ENCODE measurements around the gene ISM2. TPM values are rescaled to one million over a fixed set of nuclear protein-coding genes. Genes with fewer than 3 reads are reported as not detected.
"Not testable (repeated sequence)": the region's sequence is repeated elsewhere in the genome, so short reads cannot be mapped to it uniquely, and the experiment has no call there.

The ISM2 gene
- total RNA-seq: not detected

DNA sequence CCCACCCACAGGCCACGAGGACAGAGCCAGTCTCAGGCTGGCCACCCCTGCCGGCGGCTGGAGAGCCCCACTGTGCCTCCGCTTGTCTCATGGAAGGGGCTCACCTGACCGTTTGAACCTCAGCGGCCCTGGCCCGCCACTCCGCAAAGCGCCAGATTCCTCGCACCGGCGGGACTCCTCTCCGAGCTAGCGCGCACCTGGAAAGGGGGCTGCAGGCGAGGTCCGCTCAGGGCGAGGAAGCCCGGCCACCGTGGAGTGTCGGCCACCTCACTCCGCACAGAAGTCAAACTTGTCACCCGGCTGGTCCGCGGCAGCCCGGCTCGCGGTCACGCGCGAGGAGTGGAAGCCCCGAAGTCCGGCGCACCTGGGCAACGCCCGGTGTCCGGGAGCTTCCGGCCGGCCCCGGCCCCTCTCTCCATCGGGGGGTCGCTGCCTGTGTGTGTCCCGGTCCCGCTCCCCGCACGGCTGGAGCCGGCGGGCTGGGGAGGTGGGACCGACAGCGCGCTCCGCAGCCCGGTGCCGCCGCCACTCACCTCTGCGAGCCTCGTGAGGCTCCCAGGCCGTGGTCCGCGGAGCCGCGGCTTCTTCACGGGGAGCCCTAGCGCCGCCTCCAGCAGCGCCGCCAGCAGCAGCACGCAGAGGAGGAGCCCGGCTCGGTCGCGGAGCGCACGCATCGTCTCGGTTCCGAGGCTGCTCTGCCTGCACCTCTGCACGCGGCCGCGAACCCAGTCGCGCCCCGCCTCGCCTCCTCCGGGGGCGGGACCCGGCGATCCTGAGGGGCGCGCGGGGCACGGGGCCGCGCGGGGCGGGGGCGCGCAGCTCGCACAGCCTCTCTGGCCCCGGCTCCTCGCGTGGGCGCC, at the start of gene ISM2:
Gene ISM2 (minus strand): TSS at position 697 of the 860 bp plus-strand sequence. CDS start 23 bp downstream, at position 674.
- Histone ChIP-seq H3K27ac (ENCODE audit: low read depth, low read length) (no peak within 1 kb of the TSS), H3K9me3 (ENCODE audit: control insufficient read depth in 3 of 3, low read length in 3 of 3) (no peaks in the 10 kb centered on the region), H3K36me3 (ENCODE audit: control insufficient read depth in 3 of 3, insufficient read depth in 3 of 3, low read length in 3 of 3) (no peaks in the 10 kb centered on the region), H3K27me3 (ENCODE audit: control insufficient read depth in 3 of 3, insufficient read depth in 3 of 3, low read length in 3 of 3) (peaks cover 18 to 29% (median 26%) of the 10 kb centered on the region in 3 donors), H3K4me3 (ENCODE audit: low read length in 3 of 3) (peak within 1 kb of the TSS; percentile 30 to 60 (median 49)), H3K4me1 (ENCODE audit: control insufficient read depth in 3 of 3, insufficient read depth in 3 of 3, low read length in 3 of 3) (peaks cover 0 to 8% (median 6%) of the 10 kb centered on the region in 3 donors), H3K9ac (ENCODE audit: low read depth in 1 of 3, low read length in 3 of 3) (no peak within 1 kb of the TSS)

- Histone ChIP-seq H3K4me1 (ENCODE audit: control insufficient read depth in 3 of 3, insufficient read depth in 3 of 3, low read length in 3 of 3) (peaks cover 0 to 8% (median 3%) of the 10 kb centered on the region in 3 donors), H3K4me3 (ENCODE audit: low read length in 3 of 3) (no peak overlapping the region), H3K27me3 (ENCODE audit: control insufficient read depth in 3 of 3, insufficient read depth in 3 of 3, low read length in 3 of 3) (no peaks in the 10 kb centered on the region), H3K36me3 (ENCODE audit: control insufficient read depth in 3 of 3, insufficient read depth in 3 of 3, low read length in 3 of 3) (peaks cover 3 to 15% (median 12%) of the 10 kb centered on the region in 3 donors), H3K9ac (ENCODE audit: low read depth in 1 of 3, low read length in 3 of 3) (no peak overlapping the region), H3K27ac (ENCODE audit: low read depth, low read length) (no peak overlapping the region), H3K9me3 (ENCODE audit: control insufficient read depth in 3 of 3, low read length in 3 of 3) (no peaks in the 10 kb centered on the region)
These were observed 49.0 kb upstream of the ISM2 start for GRCh38 chr14:77547512-77548180.

DNA sequence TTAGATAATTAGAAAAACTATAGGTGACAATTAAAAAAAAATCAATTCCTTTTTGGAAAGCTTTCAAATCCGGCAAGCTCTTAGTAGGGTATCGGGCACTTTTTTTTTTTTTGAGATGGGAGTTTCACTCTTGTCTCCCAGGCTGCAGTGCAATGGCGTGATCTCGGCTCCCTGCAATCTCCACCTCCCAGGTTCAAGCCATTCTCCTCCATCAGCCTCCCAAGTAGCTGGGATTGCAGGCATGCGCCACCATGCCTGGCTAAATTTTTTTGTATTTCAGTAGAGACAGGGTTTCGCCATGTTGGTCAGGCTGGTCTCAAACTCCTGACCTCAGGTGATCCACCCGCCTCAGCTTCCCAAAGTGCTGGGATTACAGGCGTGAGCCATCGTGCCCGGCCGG, 46.6 kb upstream of the ISM2 start:
- not testable (repeated sequence) for H3K4me3 ChIP-seq (ENCODE audit: low read length in 3 of 3); H3K27me3 ChIP-seq (ENCODE audit: control insufficient read depth in 3 of 3, insufficient read depth in 3 of 3, low read length in 3 of 3); H3K9me3 ChIP-seq (ENCODE audit: control insufficient read depth in 3 of 3, low read length in 3 of 3); H3K27ac ChIP-seq (ENCODE audit: low read depth, low read length); H3K9ac ChIP-seq (ENCODE audit: low read depth in 1 of 3, low read length in 3 of 3); H3K36me3 ChIP-seq (ENCODE audit: control insufficient read depth in 3 of 3, insufficient read depth in 3 of 3, low read length in 3 of 3)
- peaks cover 0 to 11% (median 3%) of the 10 kb centered on the region in 3 donors for H3K4me1 ChIP-seq (ENCODE audit: control insufficient read depth in 3 of 3, insufficient read depth in 3 of 3, low read length in 3 of 3)

DNA sequence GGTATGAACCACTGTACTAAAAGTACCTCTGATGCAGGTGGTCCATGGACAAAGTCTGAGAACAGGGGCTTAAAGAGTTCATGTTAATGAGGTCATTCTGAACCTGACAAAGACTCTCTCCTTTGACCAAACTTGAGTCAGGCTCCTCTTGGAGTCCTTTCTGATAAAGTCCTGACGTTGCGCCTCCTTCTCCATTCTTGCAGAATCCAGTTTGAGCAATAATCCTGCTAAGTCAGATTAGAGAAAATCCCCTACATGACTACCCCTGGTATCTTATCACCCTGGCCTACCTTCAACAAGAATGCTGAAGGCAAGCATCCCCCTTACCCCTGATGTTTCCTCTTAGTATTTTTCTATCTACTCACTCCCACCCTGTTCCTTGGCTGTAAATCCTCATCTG, 46.0 kb upstream of the ISM2 start:
- H3K27me3 ChIP-seq (ENCODE audit: control insufficient read depth in 3 of 3, insufficient read depth in 3 of 3, low read length in 3 of 3): no peaks in the 10 kb centered on the region
- peaks cover 0 to 7% (median 7%) of the 10 kb centered on the region in 3 donors for H3K36me3 ChIP-seq (ENCODE audit: control insufficient read depth in 3 of 3, insufficient read depth in 3 of 3, low read length in 3 of 3)
- no peak overlapping the region for H3K4me3 ChIP-seq (ENCODE audit: low read length in 3 of 3)
- no peak overlapping the region for H3K27ac ChIP-seq (ENCODE audit: low read depth, low read length)
- no peaks in the 10 kb centered on the region for H3K9me3 ChIP-seq (ENCODE audit: control insufficient read depth in 3 of 3, low read length in 3 of 3)
- H3K9ac ChIP-seq (ENCODE audit: low read depth in 1 of 3, low read length in 3 of 3): no peak overlapping the region
- peaks cover 0 to 11% (median 3%) of the 10 kb centered on the region in 3 donors for H3K4me1 ChIP-seq (ENCODE audit: control insufficient read depth in 3 of 3, insufficient read depth in 3 of 3, low read length in 3 of 3)

DNA sequence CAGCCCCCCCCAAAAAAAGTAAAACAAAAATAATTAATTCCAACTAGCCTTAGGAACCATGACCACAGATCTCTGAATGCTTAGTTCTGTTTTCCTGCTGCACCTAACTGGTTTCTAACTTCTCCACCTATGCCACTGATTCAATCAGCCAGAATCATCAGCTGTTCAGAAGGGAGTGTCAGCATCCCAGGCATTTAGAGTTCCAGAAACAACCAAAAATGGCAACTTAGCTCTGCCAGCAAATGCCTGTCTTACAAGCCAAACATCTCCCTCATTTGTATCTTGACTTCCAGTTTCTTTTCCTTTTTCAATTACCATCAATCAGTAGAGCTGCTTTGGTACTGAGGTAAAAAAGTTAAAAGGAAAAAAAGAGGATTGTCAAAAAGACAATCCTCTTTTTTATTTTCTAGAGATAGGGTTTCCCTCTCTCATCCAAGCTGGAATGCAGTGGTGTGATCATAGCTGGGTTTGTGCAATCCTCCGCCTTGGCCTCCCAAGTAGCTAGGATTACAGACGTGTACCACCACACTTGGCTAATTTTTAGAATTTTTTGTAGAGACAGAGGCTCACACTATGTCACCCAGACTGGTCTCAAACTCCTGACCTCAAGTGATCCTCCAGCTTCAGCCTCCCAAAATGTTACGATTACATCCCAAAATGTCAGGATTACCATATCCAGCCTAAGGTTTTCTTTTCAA, 45.2 kb upstream of the ISM2 start:
- Histone ChIP-seq H3K36me3 (ENCODE audit: control insufficient read depth in 3 of 3, insufficient read depth in 3 of 3, low read length in 3 of 3) (peaks cover 0 to 7% (median 2%) of the 10 kb centered on the region in 3 donors), H3K27ac (ENCODE audit: low read depth, low read length) (peak overlapping the region; percentile 42), H3K9me3 (ENCODE audit: control insufficient read depth in 3 of 3, low read length in 3 of 3) (no peaks in the 10 kb centered on the region), H3K4me1 (ENCODE audit: control insufficient read depth in 3 of 3, insufficient read depth in 3 of 3, low read length in 3 of 3) (peaks cover 0 to 11% (median 3%) of the 10 kb centered on the region in 3 donors), H3K9ac (ENCODE audit: low read depth in 1 of 3, low read length in 3 of 3) (no peak overlapping the region), H3K27me3 (ENCODE audit: control insufficient read depth in 3 of 3, insufficient read depth in 3 of 3, low read length in 3 of 3) (no peaks in the 10 kb centered on the region), H3K4me3 (ENCODE audit: low read length in 3 of 3) (no peak overlapping the region)

DNA sequence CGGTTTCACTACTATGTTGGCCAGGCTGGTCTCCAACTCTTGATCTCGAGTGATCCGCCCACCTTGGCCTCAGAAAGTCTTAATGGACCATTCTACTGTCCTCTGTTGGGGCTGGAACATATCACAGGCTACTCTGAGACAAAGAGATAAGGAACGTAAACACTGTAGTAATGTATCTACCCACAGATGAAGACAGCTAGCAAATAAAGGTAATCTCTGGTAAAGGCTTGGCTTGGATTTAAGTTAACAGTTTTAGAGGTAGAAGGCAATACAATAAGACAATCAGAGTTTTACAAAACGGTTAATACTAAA, 44.6 kb upstream of the ISM2 start:
- Histone ChIP-seq H3K4me3 (ENCODE audit: low read length in 3 of 3) (no peak overlapping the region), H3K27me3 (ENCODE audit: control insufficient read depth in 3 of 3, insufficient read depth in 3 of 3, low read length in 3 of 3) (no peaks in the 10 kb centered on the region), H3K9me3 (ENCODE audit: control insufficient read depth in 3 of 3, low read length in 3 of 3) (no peaks in the 10 kb centered on the region), H3K4me1 (ENCODE audit: control insufficient read depth in 3 of 3, insufficient read depth in 3 of 3, low read length in 3 of 3) (peaks cover 0 to 11% (median 3%) of the 10 kb centered on the region in 3 donors), H3K36me3 (ENCODE audit: control insufficient read depth in 3 of 3, insufficient read depth in 3 of 3, low read length in 3 of 3) (peaks cover 0 to 7% (median 2%) of the 10 kb centered on the region in 3 donors), H3K9ac (ENCODE audit: low read depth in 1 of 3, low read length in 3 of 3) (no peak overlapping the region), H3K27ac (ENCODE audit: low read depth, low read length) (peak overlapping the region; percentile 42)

- Histone ChIP-seq H3K36me3 (ENCODE audit: control insufficient read depth in 3 of 3, insufficient read depth in 3 of 3, low read length in 3 of 3) (peaks cover 0 to 7% (median 2%) of the 10 kb centered on the region in 3 donors), H3K4me3 (ENCODE audit: low read length in 3 of 3) (no peak overlapping the region), H3K27ac (ENCODE audit: low read depth, low read length) (peak overlapping the region; percentile 42), H3K9me3 (ENCODE audit: control insufficient read depth in 3 of 3, low read length in 3 of 3) (no peaks in the 10 kb centered on the region), H3K9ac (ENCODE audit: low read depth in 1 of 3, low read length in 3 of 3) (no peak overlapping the region), H3K27me3 (ENCODE audit: control insufficient read depth in 3 of 3, insufficient read depth in 3 of 3, low read length in 3 of 3) (no peaks in the 10 kb centered on the region), H3K4me1 (ENCODE audit: control insufficient read depth in 3 of 3, insufficient read depth in 3 of 3, low read length in 3 of 3) (peaks cover 0 to 11% (median 3%) of the 10 kb centered on the region in 3 donors)
These were observed 44.0 kb upstream of the ISM2 start for GRCh38 chr14:77542421-77543239.

DNA sequence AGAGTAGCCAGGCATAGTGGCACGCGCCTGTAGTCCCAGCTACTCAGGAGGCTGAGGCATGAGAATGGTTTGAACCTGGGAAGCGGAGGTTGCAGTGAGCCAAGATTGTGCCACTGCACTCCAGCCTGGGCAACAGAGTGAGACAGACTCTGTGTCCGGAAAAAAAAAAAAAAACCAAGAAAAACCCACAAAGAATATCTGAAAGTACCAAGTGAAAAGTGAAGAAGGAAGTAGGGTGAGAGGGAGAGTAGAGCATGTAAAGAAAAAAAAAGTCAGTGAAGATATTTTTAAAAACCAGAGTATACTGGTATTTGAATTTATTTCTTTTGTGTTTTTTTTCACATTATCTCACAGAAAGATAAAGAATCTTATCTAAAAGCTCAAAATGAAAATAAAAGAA, 43.3 kb upstream of the ISM2 start:
- peaks cover 0 to 3% (median 0%) of the 10 kb centered on the region in 3 donors for H3K36me3 ChIP-seq (ENCODE audit: control insufficient read depth in 3 of 3, insufficient read depth in 3 of 3, low read length in 3 of 3)
- peaks cover 0 to 11% (median 3%) of the 10 kb centered on the region in 3 donors for H3K4me1 ChIP-seq (ENCODE audit: control insufficient read depth in 3 of 3, insufficient read depth in 3 of 3, low read length in 3 of 3)
- H3K9ac ChIP-seq (ENCODE audit: low read depth in 1 of 3, low read length in 3 of 3): no peak overlapping the region
- H3K4me3 ChIP-seq (ENCODE audit: low read length in 3 of 3): no peak overlapping the region
- no peak overlapping the region for H3K27ac ChIP-seq (ENCODE audit: low read depth, low read length)
- H3K9me3 ChIP-seq (ENCODE audit: control insufficient read depth in 3 of 3, low read length in 3 of 3): no peaks in the 10 kb centered on the region
- no peaks in the 10 kb centered on the region for H3K27me3 ChIP-seq (ENCODE audit: control insufficient read depth in 3 of 3, insufficient read depth in 3 of 3, low read length in 3 of 3)

DNA sequence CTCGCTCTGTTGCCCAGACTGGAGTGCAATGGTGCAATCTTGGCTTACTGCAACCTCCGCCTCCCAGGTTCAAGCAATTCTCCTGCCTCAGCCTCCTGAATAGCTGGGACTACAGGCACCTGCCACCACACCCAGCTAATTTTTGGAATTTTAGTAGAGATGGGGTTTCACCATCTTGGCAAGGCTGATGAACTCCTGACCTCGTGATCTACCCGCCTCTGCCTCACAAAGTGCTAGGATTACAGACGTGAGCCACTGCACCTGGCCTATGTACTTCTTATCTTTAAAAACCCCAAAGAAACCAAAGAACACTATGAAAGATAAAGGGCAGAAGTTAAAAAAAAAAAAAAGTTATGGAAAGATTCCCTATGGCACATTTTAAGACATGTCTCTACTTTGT, 38.3 kb upstream of the ISM2 start:
- H3K9ac ChIP-seq (ENCODE audit: low read depth in 1 of 3, low read length in 3 of 3): not testable (repeated sequence)

More for the DNA sequence above, 38.3 kb upstream of the ISM2 start:
- not testable (repeated sequence) for H3K9me3 ChIP-seq (ENCODE audit: control insufficient read depth in 3 of 3, low read length in 3 of 3); H3K4me1 ChIP-seq (ENCODE audit: control insufficient read depth in 3 of 3, insufficient read depth in 3 of 3, low read length in 3 of 3); H3K36me3 ChIP-seq (ENCODE audit: control insufficient read depth in 3 of 3, insufficient read depth in 3 of 3, low read length in 3 of 3); H3K4me3 ChIP-seq (ENCODE audit: low read length in 3 of 3); H3K27me3 ChIP-seq (ENCODE audit: control insufficient read depth in 3 of 3, insufficient read depth in 3 of 3, low read length in 3 of 3); H3K27ac ChIP-seq (ENCODE audit: low read depth, low read length)
